Stomach (tissue), 4 donors: ENCODE data around the gene MYL3.

Experiments
- CTCF ChIP-seq, 7 experiments: fragments of 450-650 bp in 4 of 7; fragments of 200-600 bp in 3 of 7; sonication (generic) in 3 of 7; IDR thresholded peaks; one replicate each; pipeline ENCODE4 v1.5.1; 2016 to 2019; ENCODE audit warnings: antibody characterized with exemption in 7 of 7, control low read depth in 2 of 7, mild to moderate bottlenecking in 1 of 7
- POLR2AphosphoS5 ChIP-seq, 3 donors: sonication (generic); formaldehyde crosslinking; IDR thresholded peaks; one replicate each; pipeline ENCODE4 v1.6.1; 2016; ENCODE audit warnings: antibody characterized with exemption in 3 of 3

GRCh38 chr3:46884929-46885328 lies 21.7 kb upstream of the MYL3 start:
- TF ChIP-seq CTCF (IDR thresholded peaks at IDR 0.05) = no peak
- no peak for TF ChIP-seq POLR2AphosphoS5 (IDR thresholded peaks at IDR 0.05)
